SU-DHL-6 (cell line): ENCODE results near the gene VAT1.

ENCODE experiments used
- EZH2phosphoT487 ChIP-seq: fragments of 200-600 bp; sonication (generic), shearing (Covaris generic); conservative IDR thresholded peaks from 2 replicates; pipeline ENCODE4 v1.6.1; 2018; ENCODE audit warnings: mild to moderate bottlenecking, antibody characterized with exemption, low read length, moderate library complexity, mixed read lengths
- TF ChIP-seq, protein P1 (sequence below): fragments of 200-600 bp; sonication (generic); IDR thresholded peaks from one replicate; pipeline ENCODE4 v1.5.1; 2017; ENCODE audit warnings: antibody characterized with exemption, mild to moderate bottlenecking, low read length, moderate library complexity; ENCODE audit not compliant: insufficient read depth, poor library complexity, severe bottlenecking

DNA sequence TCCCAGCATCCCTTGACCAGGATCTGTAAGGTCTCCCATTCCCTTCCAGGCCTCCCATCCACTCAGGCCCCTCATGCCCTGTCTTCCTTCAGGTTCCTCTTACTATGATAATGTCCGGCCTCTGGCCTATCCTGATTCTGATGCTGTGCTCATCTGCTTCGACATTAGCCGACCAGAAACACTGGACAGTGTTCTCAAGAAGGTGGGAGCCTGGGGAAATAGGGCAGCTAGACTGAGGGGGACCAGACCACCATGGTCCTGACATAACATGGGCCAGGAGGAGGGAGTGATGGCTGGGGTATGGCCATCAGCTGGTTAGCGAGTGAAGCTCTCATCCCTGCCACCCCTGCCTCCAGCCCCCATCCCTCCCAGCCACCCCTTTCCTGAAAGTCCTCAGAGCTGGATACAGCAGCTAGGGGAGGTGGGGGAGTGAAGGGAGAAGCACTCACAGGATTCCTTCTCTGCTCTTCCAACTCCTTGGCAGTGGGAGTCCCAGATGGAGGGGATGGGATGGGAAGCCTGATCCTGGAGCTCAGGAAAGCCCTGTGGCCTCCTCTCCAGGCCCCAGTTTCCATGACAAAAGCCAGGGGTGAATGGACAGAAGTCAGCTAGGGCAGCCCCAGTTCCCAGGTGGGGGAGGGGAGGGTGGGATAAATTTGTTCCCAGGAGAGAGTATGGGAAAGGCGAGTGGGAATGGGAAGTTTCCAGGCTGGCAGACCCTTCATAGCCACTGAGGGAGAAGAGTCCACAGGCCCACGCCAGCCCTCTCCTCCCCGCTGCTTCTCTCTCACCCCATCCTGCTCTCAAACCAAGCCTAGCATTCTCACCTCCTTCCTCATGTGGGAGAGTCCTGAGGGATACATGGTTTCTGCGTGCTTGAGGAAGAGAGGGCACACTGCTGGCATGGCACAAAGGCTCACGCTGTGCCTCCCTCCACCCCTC lies 5.2 kb upstream of the VAT1 start:
- TF ChIP-seq, protein P1, sequence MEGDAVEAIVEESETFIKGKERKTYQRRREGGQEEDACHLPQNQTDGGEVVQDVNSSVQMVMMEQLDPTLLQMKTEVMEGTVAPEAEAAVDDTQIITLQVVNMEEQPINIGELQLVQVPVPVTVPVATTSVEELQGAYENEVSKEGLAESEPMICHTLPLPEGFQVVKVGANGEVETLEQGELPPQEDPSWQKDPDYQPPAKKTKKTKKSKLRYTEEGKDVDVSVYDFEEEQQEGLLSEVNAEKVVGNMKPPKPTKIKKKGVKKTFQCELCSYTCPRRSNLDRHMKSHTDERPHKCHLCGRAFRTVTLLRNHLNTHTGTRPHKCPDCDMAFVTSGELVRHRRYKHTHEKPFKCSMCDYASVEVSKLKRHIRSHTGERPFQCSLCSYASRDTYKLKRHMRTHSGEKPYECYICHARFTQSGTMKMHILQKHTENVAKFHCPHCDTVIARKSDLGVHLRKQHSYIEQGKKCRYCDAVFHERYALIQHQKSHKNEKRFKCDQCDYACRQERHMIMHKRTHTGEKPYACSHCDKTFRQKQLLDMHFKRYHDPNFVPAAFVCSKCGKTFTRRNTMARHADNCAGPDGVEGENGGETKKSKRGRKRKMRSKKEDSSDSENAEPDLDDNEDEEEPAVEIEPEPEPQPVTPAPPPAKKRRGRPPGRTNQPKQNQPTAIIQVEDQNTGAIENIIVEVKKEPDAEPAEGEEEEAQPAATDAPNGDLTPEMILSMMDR: no peak
- TF ChIP-seq EZH2phosphoT487: no peak
